ENCODE data around the gene UTS2R.

DNA sequence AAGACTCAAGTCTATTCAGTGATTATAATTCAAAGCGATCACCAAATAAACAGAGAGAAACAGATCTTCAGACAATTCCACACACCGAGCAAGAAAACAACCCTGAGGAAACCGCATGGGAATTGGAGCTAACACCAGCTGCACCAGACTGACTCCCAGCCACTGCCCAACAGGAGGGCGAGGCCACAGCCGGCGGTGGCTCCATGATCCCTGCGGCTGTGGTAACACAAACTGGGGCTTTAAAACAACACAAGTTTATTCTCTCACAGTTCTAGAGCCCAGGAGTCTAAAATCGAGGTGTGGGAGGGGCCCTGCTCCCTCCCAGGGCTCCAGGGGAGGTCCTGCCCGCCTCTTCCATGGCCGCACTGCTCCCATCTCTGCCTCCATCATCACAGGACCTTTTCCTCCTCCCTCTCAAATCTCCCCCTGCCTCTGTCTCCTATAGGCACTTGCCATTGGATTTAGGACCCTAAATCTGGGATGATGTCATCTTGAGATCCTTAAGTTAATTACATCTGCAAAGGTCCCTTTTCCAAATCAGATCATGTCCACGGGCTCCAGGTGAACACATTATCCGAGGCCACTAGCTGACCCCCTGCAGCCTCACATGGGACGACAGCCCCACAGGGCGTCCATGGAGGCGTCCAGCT lies 36.8 kb downstream of the UTS2R start:
- TF ChIP-seq, protein P1, sequence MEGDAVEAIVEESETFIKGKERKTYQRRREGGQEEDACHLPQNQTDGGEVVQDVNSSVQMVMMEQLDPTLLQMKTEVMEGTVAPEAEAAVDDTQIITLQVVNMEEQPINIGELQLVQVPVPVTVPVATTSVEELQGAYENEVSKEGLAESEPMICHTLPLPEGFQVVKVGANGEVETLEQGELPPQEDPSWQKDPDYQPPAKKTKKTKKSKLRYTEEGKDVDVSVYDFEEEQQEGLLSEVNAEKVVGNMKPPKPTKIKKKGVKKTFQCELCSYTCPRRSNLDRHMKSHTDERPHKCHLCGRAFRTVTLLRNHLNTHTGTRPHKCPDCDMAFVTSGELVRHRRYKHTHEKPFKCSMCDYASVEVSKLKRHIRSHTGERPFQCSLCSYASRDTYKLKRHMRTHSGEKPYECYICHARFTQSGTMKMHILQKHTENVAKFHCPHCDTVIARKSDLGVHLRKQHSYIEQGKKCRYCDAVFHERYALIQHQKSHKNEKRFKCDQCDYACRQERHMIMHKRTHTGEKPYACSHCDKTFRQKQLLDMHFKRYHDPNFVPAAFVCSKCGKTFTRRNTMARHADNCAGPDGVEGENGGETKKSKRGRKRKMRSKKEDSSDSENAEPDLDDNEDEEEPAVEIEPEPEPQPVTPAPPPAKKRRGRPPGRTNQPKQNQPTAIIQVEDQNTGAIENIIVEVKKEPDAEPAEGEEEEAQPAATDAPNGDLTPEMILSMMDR (IDR thresholded peaks at IDR 0.05) = no peak
- no peak for TF ChIP-seq EP300 (IDR thresholded peaks at IDR 0.05)
- no peak for TF ChIP-seq POLR2AphosphoS5 (IDR thresholded peaks at IDR 0.05)
- no peak for TF ChIP-seq POLR2A (IDR thresholded peaks at IDR 0.05)
